Uterus (tissue), 4 donors: ENCODE measurements around the gene CELF2. TPM values are rescaled to one million over a fixed set of nuclear protein-coding genes. Genes with fewer than 3 reads are reported as not detected.

Experiments
- DNase-seq, 2 donors: peaks; one replicate each; pipeline ENCODE4 v3.0.0-alpha.2; 2019 to 2020
- H3K27ac ChIP-seq, 2 donors: fragments of 200-600 bp; sonication (generic); 1 replicate in 1 of 2; 2 replicates in 1 of 2; pipeline ENCODE4 v1.5.1; 2016 to 2018
- H3K27me3 ChIP-seq, 2 donors: fragments of 200-600 bp; sonication (generic); one replicate each; pipeline ENCODE4 v1.5.1; 2018 to 2019; ENCODE audit warnings: control low read depth in 1 of 2
- H3K36me3 ChIP-seq, 2 donors: fragments of 200-600 bp; sonication (generic); one replicate each; pipeline ENCODE4 v1.5.1; 2019; ENCODE audit warnings: control low read depth in 1 of 2
- H3K4me1 ChIP-seq, 2 donors: fragments of 200-600 bp; sonication (generic); one replicate each; pipeline ENCODE4 v1.5.1; 2018 to 2019; ENCODE audit warnings: control low read depth in 1 of 2
- H3K4me3 ChIP-seq, 2 donors: fragments of 200-600 bp; sonication (generic); 1 replicate in 1 of 2; 2 replicates in 1 of 2; pipeline ENCODE4 v1.5.1; 2018 to 2019; ENCODE audit warnings: mild to moderate bottlenecking in 1 of 2
- H3K9me3 ChIP-seq, 2 donors: fragments of 200-600 bp; sonication (generic); one replicate each; pipeline ENCODE4 v1.5.1; 2019; ENCODE audit warnings: control low read depth in 1 of 2
- POLR2A ChIP-seq, 2 donors: fragments of 450-650 bp; IDR thresholded peaks; one replicate each; pipeline ENCODE4 v1.6.1; 2016; ENCODE audit warnings: antibody characterized with exemption in 2 of 2, mild to moderate bottlenecking in 1 of 2, moderate library complexity in 1 of 2
- intact Hi-C: fragments of 100-400 bp; cut with DNase I; formaldehyde crosslinking; loops from one replicate; pipeline ENCODE4 v1.15.1; 2023; ENCODE audit warnings: low total_unique reads
- total RNA-seq, 4 donors: library from RNA; depleted of rRNA in 3 of 4; stranded (reverse); fragments of >200 nt in 3 of 4; gene quantifications; one replicate each; pipeline versions ENCODE4 v1.1.0 to v1.2.4, GENCODE V29; 2014 to 2023
- TF ChIP-seq, protein P1 (sequence below), 4 experiments: fragments of 200-600 bp in 2 of 4; fragments of 450-650 bp in 2 of 4; sonication (generic) in 2 of 4; IDR thresholded peaks; one replicate each; pipeline ENCODE4 v1.5.1; 2016 to 2019; ENCODE audit warnings: antibody characterized with exemption in 4 of 4, mild to moderate bottlenecking in 2 of 4, moderate library complexity in 1 of 4
- donor health status: DM: yes; HTN: yes; CAD: no.

Gene CELF2
- total RNA-seq, 4 donors from 2014 or later: 12.8 to 59.2 (median 44.0) TPM

DNA sequence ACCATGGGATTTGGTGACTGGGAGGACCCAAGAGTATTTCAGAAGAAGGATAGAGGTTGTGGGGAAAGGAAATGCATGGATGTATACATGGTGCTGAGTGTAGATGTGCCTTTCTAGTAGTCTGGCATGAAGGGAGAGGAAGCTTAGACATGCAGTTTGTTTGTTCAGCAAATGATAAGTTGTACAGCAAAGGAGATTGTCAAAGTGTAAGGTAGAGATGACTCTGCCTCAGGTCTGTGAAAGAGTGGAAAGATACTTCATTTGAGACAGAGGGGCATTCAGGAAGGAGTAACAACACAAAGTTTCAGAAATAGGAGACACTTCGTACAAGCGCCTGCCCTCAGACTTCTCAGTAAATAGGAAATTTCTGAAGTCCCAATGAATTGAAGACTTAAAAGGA lies 152.3 kb downstream of the CELF2 start:
- Histone ChIP-seq H3K27ac (no peak overlapping the region), H3K27me3 (no peaks in the 10 kb centered on the region), H3K4me1 (no peaks in the 10 kb centered on the region), H3K36me3 (no peaks in the 10 kb centered on the region), H3K9me3 (no peaks in the 10 kb centered on the region), H3K4me3 (no peak overlapping the region)
- DNase-seq: no peak
- intact Hi-C loops: no loop called here
- TF ChIP-seq, protein P1, sequence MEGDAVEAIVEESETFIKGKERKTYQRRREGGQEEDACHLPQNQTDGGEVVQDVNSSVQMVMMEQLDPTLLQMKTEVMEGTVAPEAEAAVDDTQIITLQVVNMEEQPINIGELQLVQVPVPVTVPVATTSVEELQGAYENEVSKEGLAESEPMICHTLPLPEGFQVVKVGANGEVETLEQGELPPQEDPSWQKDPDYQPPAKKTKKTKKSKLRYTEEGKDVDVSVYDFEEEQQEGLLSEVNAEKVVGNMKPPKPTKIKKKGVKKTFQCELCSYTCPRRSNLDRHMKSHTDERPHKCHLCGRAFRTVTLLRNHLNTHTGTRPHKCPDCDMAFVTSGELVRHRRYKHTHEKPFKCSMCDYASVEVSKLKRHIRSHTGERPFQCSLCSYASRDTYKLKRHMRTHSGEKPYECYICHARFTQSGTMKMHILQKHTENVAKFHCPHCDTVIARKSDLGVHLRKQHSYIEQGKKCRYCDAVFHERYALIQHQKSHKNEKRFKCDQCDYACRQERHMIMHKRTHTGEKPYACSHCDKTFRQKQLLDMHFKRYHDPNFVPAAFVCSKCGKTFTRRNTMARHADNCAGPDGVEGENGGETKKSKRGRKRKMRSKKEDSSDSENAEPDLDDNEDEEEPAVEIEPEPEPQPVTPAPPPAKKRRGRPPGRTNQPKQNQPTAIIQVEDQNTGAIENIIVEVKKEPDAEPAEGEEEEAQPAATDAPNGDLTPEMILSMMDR (IDR thresholded peaks at IDR 0.05): no peak
- no peak for TF ChIP-seq POLR2A (IDR thresholded peaks at IDR 0.05)

DNA sequence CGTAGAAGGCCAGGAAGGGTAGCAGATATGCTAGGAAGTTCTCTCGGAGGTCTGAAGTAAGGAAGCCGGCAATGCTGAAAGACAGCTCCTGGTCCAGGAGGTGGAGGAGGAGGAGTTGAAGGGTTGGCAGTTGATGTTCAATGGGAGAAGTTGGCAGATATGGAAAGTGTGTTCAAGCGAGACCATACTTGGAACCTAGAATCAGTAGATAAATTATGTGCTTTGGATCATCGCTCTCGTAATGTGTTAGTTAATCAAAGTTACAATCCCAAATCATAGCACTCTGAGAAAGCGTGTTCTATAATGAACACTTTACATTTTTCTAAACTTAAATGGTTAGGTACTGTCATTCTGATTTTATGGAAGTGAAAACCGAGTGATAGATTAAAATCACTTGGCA lies 152.9 kb downstream of the CELF2 start:
- Histone ChIP-seq H3K4me3 (no peak overlapping the region), H3K27ac (peak overlapping the region in 1 of 2 donors; percentile 11), H3K27me3 (no peaks in the 10 kb centered on the region), H3K4me1 (no peaks in the 10 kb centered on the region), H3K36me3 (no peaks in the 10 kb centered on the region), H3K9me3 (no peaks in the 10 kb centered on the region)
- no peak for TF ChIP-seq POLR2A (IDR thresholded peaks at IDR 0.05)
- TF ChIP-seq, protein P1 (IDR thresholded peaks at IDR 0.05): no peak
- intact Hi-C loops: no loop called here
- DNase-seq: no peak

DNA sequence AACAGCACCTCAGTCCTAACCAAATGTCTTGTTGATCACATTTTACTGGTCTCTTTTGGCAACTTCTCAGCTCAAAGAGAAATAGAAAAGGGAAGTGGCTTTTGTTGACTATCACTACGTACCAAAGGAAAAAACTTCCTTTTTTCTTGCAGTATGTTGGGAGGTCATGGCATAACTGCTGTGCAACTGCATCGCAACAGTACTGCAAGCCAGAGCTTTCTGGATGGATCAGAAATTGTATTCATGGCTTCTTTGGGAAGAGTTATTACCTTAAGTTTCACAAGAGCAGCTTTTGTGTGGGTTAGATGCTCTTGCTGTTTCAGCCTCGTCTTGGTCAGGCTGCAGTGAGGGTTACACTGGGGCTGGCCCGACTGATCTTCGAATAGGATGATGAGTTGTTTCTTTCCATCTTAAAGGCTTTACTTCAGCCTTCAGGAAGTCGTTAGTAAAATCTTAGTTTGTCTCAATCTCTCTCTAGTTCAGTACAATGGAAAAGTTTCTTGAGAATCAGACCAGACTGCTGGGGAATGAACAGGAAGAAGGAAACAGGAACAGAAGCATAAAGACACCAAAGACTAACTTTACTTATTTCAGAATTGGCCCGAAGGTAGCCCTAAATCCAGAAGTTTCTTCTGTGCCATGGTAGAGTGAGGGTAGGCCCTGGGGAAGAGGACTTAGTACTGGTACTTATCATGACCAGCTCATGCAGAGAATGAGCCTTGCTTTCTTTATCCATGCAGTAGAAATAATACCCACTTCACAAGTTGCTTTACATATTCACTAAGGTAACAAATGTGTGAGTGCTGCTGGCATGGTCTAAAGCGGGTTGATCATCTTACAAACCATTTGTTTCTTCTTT lies 153.6 kb downstream of the CELF2 start:
- H3K27me3 ChIP-seq: no peaks in the 10 kb centered on the region
- no peaks in the 10 kb centered on the region for H3K9me3 ChIP-seq
- intact Hi-C loops: no loop called here
- H3K27ac ChIP-seq: no peak overlapping the region
- no peaks in the 10 kb centered on the region for H3K4me1 ChIP-seq
- TF ChIP-seq POLR2A (IDR thresholded peaks at IDR 0.05): no peak
- TF ChIP-seq, protein P1 (IDR thresholded peaks at IDR 0.05): no peak
- DNase-seq: no peak
- H3K36me3 ChIP-seq: no peaks in the 10 kb centered on the region
- no peak overlapping the region for H3K4me3 ChIP-seq

DNA sequence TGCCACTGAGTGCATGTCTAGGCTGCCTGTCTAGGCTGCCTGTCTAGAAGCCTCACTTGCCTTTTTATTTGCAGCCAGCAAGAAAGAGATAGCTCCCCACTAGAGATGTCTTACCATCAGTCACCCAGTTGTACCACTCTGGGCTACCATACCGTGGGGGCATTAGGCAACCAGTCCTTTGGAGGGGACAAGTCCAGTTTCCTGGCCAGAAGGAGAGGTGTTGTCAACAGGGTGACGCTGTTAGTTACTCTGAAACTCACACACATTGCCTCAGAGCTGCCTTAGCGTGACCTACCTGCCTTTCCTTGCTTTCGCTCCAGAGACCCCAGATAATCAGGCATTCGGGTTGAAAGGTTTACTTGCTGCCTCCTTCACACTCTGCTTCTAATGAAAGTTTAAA lies 155.4 kb downstream of the CELF2 start:
- Histone ChIP-seq H3K9me3 (no peaks in the 10 kb centered on the region), H3K27ac (no peak overlapping the region), H3K4me3 (no peak overlapping the region), H3K27me3 (no peaks in the 10 kb centered on the region), H3K4me1 (no peaks in the 10 kb centered on the region), H3K36me3 (no peaks in the 10 kb centered on the region)
- TF ChIP-seq POLR2A (IDR thresholded peaks at IDR 0.05): no peak
- TF ChIP-seq, protein P1 (IDR thresholded peaks at IDR 0.05): no peak
- intact Hi-C loops: no loop called here
- no peak for DNase-seq

DNA sequence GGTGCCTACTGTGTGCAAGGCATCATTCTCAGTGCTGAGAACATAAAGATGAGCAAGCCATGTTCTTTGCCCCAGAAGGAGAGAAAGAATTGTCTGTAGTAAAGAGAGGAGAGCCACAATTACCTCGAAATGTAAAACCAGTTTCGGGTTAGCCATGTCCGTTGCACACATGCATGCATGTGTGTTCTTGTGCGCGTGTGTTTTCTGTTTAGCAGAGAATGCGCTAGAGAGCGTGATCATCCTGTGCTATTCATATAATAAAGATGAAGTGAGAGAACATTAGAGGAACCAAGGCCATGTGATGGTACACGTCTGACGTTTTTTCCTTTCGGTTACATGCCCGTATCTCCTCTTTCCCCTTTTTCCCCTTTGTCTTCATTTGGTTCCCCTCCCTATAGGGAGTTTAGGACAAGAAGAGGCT lies 158.2 kb downstream of the CELF2 start:
- H3K9me3 ChIP-seq: no peaks in the 10 kb centered on the region
- H3K36me3 ChIP-seq: no peaks in the 10 kb centered on the region
- no peaks in the 10 kb centered on the region for H3K27me3 ChIP-seq
- TF ChIP-seq POLR2A (IDR thresholded peaks at IDR 0.05): no peak
- TF ChIP-seq, protein P1 (IDR thresholded peaks at IDR 0.05): no peak
- no peak for DNase-seq
- no peak overlapping the region for H3K27ac ChIP-seq
- intact Hi-C loops: no loop called here
- H3K4me3 ChIP-seq: no peak overlapping the region
- H3K4me1 ChIP-seq: no peaks in the 10 kb centered on the region
